ENCODE results near the gene GPC1.

Gene GPC1

GRCh38 chr2:240503848-240504247, 68.4 kb downstream of the GPC1 start:
- DNase-seq = no peak

GRCh38 chr2:240505910-240506309, 70.4 kb downstream of the GPC1 start:
- no peak for DNase-seq

DNA sequence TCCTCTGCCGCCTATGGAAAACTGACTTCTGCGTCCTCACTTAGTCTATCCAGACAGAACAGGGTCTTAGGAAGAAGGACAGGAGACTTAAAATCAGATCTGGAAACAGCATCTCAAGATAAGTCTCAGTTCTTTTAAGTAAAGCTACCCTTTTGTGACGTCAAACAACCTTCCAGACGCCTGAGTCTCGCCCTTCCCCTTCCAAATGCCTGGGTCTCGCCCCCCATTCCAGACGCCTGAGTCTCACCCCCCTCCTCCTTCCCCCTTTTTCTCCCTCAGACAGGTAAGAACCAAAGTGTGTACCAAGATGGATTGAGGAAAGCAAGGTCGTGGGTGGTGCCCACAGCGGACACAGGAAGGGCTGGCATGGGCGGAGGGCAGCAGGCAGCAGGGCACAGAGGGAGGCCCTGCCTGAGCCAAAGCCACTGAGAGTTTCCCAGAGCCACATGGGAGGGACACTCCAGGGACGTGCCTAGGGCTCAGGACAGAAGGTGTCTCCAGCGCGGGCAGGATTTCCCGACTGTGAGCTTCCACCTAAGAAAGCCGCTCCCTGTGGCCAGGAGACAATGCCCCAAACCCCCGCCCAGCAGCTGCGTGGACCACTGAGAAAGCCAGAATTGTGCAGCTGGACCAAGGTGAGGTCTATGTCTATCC, 71.1 kb downstream of the GPC1 start:
- no peak for DNase-seq

GRCh38 chr2:240507060-240507777, 71.8 kb downstream of the GPC1 start:
- no peak for DNase-seq

DNA sequence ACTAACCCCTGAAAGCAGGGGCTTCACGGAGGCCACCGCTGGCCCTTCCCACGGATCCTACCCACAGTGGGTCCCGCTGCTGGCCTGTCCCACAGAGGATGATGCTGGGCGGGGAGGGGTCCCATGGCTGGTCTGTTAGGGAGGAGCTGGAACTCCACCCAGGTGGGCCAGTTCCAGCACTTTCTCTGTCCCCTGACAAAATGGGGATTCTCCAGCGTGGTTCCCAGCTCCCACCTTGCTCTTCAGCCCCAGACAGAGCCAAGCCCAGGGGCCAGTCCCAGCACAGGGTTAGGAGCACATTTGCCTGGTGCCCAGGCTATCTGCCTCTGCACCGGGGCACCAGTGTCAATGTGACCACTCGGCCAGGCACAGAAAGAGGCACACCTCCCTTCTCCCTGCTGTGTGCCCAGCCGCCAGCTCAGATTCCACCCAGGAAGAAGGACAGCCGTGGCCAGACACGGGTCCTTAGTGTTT, 72.4 kb downstream of the GPC1 start:
- DNase-seq = no peak

- no peak for DNase-seq
Observed at GRCh38 chr2:240508832-240509545, 73.5 kb downstream of the GPC1 start.

- DNase-seq = no peak
Observed at GRCh38 chr2:240509667-240510512, 74.4 kb downstream of the GPC1 start.

GRCh38 chr2:240510513-240511210, 75.2 kb downstream of the GPC1 start:
- DNase-seq = no peak

DNA sequence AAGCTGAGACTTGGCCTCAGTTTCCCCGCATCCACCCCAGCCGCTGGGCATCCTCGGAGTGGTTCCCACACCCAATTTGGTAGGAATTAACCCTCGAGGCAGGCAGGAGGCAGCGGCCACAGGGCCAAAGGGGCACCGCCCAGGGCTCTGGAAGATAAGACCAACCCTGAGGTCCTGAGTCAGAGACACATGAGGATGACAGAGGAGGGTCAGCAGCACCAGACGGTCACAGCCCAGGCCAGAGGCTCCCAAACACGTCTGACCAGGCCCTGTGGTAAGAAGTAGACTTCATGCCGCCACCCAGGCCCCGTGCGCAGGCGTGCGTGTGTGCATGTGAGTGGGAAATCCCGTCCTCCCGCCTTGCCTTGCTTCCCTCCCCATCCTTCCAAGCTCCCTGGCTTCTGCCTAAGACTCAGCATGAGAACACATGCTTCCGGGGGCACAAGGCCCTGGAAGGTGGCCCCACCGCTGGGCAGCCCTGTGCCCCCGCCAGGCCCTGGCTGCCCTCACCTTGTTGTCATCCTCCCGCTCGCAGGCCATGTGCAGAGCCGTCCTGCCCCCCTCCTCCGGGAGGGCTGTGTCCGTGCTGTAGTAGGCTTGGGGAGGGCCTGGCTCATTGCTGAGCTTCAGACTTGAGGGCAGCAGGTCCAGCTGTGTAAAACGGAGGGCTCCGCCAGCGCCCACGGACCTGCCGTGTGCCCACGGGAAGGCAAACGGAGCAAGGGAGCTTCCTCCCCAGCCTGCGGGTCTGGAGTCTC, 76.1 kb downstream of the GPC1 start:
- peak; percentile 7 for DNase-seq

GRCh38 chr2:240512109-240512485, 76.6 kb downstream of the GPC1 start:
- no peak for DNase-seq

GRCh38 chr2:240512666-240513535, 77.4 kb downstream of the GPC1 start:
- DNase-seq = no peak

DNA sequence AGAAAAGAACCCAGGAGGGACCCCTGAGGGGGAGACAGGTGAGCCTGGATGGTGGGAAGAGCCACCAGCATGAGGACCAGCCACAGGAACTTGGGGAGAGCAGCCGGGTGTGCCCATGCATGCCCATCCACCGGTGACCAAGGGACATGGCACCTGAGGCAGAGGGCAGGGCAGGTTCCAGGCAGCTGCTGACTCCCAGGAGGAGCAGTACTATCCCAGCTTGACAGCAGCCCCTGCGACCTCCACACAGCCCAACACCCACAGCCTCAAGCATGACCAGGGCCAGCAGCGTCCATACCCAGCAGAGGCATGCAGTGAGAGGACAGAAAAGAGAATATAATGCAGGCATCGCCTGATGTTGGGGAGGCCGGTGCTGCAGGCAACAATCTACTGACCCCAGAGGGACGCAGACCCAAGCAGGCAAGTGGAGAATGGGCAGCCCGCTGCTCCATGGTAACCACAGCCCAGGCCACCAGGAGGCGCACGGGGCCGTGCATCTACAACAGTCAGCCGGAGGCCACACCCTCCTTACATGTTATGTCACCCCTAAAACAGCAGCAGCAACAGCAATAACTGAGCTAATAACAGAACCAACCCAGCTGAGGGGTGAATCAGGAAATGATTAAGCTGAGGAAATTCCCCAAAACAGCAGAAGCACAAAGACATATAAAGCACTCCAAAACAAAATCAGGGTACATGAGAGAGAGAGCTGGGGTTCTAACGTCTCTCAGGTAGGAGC, 78.3 kb downstream of the GPC1 start:
- peak; percentile 95 for DNase-seq

DNA sequence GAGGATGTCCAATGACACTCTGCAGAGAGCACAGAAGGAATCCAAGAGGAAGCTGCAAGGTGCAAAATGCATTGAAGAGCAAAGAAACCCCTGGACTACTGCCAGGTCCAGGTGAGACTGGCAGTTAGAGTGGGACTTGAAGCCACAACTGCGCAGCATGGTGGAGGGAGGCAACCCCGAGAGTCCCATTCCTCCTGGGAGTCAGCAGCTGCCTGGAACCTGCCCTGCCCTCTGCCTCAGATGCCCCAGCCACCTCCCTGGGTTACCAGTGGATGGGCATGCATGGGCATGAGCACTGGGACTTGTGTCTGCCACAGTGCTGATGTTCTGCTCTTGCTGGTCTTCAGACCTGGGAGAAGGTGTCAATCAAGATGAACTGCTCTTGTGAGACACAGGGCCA, 79.2 kb downstream of the GPC1 start:
- DNase-seq = no peak

GRCh38 chr2:240517342-240517741, 81.9 kb downstream of the GPC1 start:
- DNase-seq = no peak
